HepG2 (cell line): ENCODE results near the gene ADPRH. TPM values are rescaled to one million over a fixed set of nuclear protein-coding genes. Genes with fewer than 3 reads are reported as not detected.

ENCODE experiments used
- ATAC-seq: fragments of 200-7000 bp; cut with Tn5 transposase; 3 replicates; pipeline ENCODE4 v1.9.1; 2020; ENCODE audit warnings: mild to moderate bottlenecking, moderate library complexity
- BruUV-seq: library from RNA; stranded (reverse); fragments of 400-500 nt; replicated peaks from 2 replicates; lab custom pipeline; 2021; lab: Mats Ljungman, UMichigan
- CTCF ChIA-PET: fragments of 300-600 bp; formaldehyde crosslinking; extraction: SDS; loops from one replicate; lab custom pipeline; 2021; ENCODE audit warnings: low total read pairs, inconsistent platforms, low intra/inter-chr PET ratio; lab: Yijun Ruan, JAX
- POLR2A ChIA-PET: fragments of 350-600 bp; sonication (Branson Sonifier 250); formaldehyde crosslinking; loops from one replicate; lab custom pipeline; 2020; ENCODE audit warnings: antibody characterized with exemption, inconsistent platforms; lab: Yijun Ruan, JAX
- DNase-seq: peaks from one replicate; pipeline ENCODE4 v3.0.0-alpha.2; 2015; ENCODE audit warnings: low spot score
- FAIRE-seq: peaks from 3 replicates; lab custom pipeline; 2011; peaks lifted over from hg19 to GRCh38; lab: Jason Lieb, UNC
- H2AFZ ChIP-seq: one replicate; pipeline ENCODE4 v1.6.1; 2011; ENCODE audit warnings: low read length, inconsistent platforms
- H3K27ac ChIP-seq: fragments of 300-600 bp; 3 replicates; pipeline ENCODE4 v1.8.0; 2011; ENCODE audit warnings: mixed run types, mild to moderate bottlenecking, mixed read lengths, low read length, inconsistent platforms; ENCODE audit not compliant: insufficient read depth; ENCODE audit errors: extremely low read length
- H3K27me3 ChIP-seq, 2 experiments: fragments of 200-600 bp in 1 of 2; 2 replicates in 1 of 2; 3 replicates in 1 of 2; pipeline versions ENCODE4 v1.6.0 to v1.8.0; 2011; ENCODE audit warnings: low read length in 2 of 2, mild to moderate bottlenecking in 2 of 2, moderate library complexity in 2 of 2, inconsistent platforms in 1 of 2; ENCODE audit not compliant: insufficient read depth in 2 of 2, control insufficient read depth in 1 of 2
- H3K36me3 ChIP-seq, 2 experiments: fragments of 200-600 bp in 1 of 2; replicated peaks in 1 of 2; 2 replicates in 1 of 2; 3 replicates in 1 of 2; pipeline versions ENCODE4 v1.5.1 to v1.8.0; 2011; ENCODE audit warnings: low read length in 2 of 2, inconsistent platforms in 1 of 2; ENCODE audit not compliant: insufficient read depth in 2 of 2, control insufficient read depth in 1 of 2
- H3K4me1 ChIP-seq: 2 replicates; pipeline ENCODE4 v1.5.1; 2012; ENCODE audit warnings: low read length, inconsistent platforms; ENCODE audit not compliant: insufficient read depth
- H3K4me2 ChIP-seq: 2 replicates; pipeline ENCODE4 v1.6.0; 2011; ENCODE audit warnings: low read depth, low read length, inconsistent platforms
- H3K4me3 ChIP-seq, 3 experiments: fragments of 200-600 bp in 1 of 3; sonication (generic), shearing (Covaris generic) in 1 of 3; replicated peaks in 1 of 3; 2 replicates each; pipeline ENCODE4 v1.5.1; 2011 to 2016; ENCODE audit warnings: low read length in 3 of 3, inconsistent platforms in 2 of 3, low read depth in 2 of 3, mild to moderate bottlenecking in 2 of 3, control low read depth in 1 of 3, mixed read lengths in 1 of 3; ENCODE audit not compliant: insufficient read depth in 1 of 3
- H3K79me2 ChIP-seq: one replicate; pipeline ENCODE4 v1.6.1; 2011; ENCODE audit warnings: low read length, inconsistent platforms; ENCODE audit not compliant: insufficient read depth
- H3K9ac ChIP-seq: 2 replicates; pipeline ENCODE4 v1.6.0; 2011; ENCODE audit warnings: mild to moderate bottlenecking, low read depth, low read length, inconsistent platforms; ENCODE audit not compliant: insufficient read depth
- H3K9me3 ChIP-seq: 2 replicates; pipeline ENCODE4 v1.5.1; 2012; ENCODE audit warnings: mild to moderate bottlenecking, low read length
- H4K20me1 ChIP-seq: 2 replicates; pipeline ENCODE4 v1.6.0; 2011; ENCODE audit warnings: inconsistent platforms, mild to moderate bottlenecking, low read length, moderate library complexity; ENCODE audit not compliant: insufficient read depth
- BRCA1 ChIP-seq: sonication (generic); formaldehyde crosslinking; IDR thresholded peaks from 2 replicates; pipeline ENCODE4 v1.4.0; 2020; ENCODE audit warnings: missing genetic modification reagents
- CCDC6 ChIP-seq: sonication (generic); formaldehyde crosslinking; IDR thresholded peaks from 2 replicates; pipeline ENCODE4 v1.8.1; 2022; ENCODE audit warnings: mild to moderate bottlenecking, missing genetic modification reagents, moderate library complexity
- EP300 ChIP-seq, 3 experiments: sonication (generic) in 1 of 3; formaldehyde crosslinking in 1 of 3; IDR thresholded peaks; 2 replicates each; pipeline versions ENCODE4 v1.5.1 to v1.6.1; 2011 to 2020; ENCODE audit warnings: low read depth in 2 of 3, low read length in 2 of 3, borderline replicate concordance in 1 of 3, improper control_type of control experiment in 1 of 3, mild to moderate bottlenecking in 1 of 3, missing genetic modification reagents in 1 of 3, moderate library complexity in 1 of 3
- HNRNPH1 ChIP-seq: fragments of 200-400 bp; formaldehyde crosslinking; optimal IDR thresholded peaks from 2 replicates; pipeline ENCODE3; 2017; ENCODE audit warnings: mild to moderate bottlenecking, low read depth, low read length
- MXD4 ChIP-seq: IDR thresholded peaks from 2 replicates; pipeline ENCODE4 v1.6.1; 2016; ENCODE audit warnings: mild to moderate bottlenecking, missing biosample characterization, missing genetic modification reagents
- SKI ChIP-seq: fragments of 450-650 bp; IDR thresholded peaks from one replicate; pipeline ENCODE4 v1.6.1; 2018; ENCODE audit warnings: mild to moderate bottlenecking; ENCODE audit not compliant: partially characterized antibody
- TCF12 ChIP-seq, 2 experiments: fragments of 450-650 bp in 1 of 2; sonication (generic) in 1 of 2; formaldehyde crosslinking in 1 of 2; IDR thresholded peaks; 2 replicates each; pipeline versions ENCODE4 v1.6.1 to v1.8.0; 2017 to 2022; ENCODE audit warnings: antibody characterized with exemption in 1 of 2, mild to moderate bottlenecking in 1 of 2, missing genetic modification reagents in 1 of 2, moderate library complexity in 1 of 2
- ZFYVE20 ChIP-seq: sonication (generic); formaldehyde crosslinking; IDR thresholded peaks from 2 replicates; pipeline ENCODE4 v1.8.0; 2023; ENCODE audit warnings: low read depth, mild to moderate bottlenecking, moderate library complexity, missing genetic modification reagents, borderline replicate concordance
- ZNF124 ChIP-seq: sonication (generic); formaldehyde crosslinking; IDR thresholded peaks from 2 replicates; pipeline ENCODE4 v1.4.0; 2020; ENCODE audit warnings: missing genetic modification reagents
- ZNF431 ChIP-seq: sonication (generic); formaldehyde crosslinking; IDR thresholded peaks from 2 replicates; pipeline ENCODE4 v1.9.0; 2022; ENCODE audit warnings: missing genetic modification reagents, low read depth, mild to moderate bottlenecking, borderline replicate concordance
- ZNF441 ChIP-seq: sonication (generic); formaldehyde crosslinking; IDR thresholded peaks from 2 replicates; pipeline ENCODE4 v1.7.0; 2021; ENCODE audit warnings: missing genetic modification reagents, borderline replicate concordance
- ZNF468 ChIP-seq: sonication (generic); formaldehyde crosslinking; IDR thresholded peaks from 2 replicates; pipeline ENCODE4 v1.8.0; 2022; ENCODE audit warnings: mild to moderate bottlenecking, moderate library complexity, missing genetic modification reagents
- ZNF547 ChIP-seq: sonication (generic); formaldehyde crosslinking; IDR thresholded peaks from 2 replicates; pipeline ENCODE4 v1.5.1; 2020; ENCODE audit warnings: mild to moderate bottlenecking, missing genetic modification reagents
- ZNF558 ChIP-seq: sonication (generic); formaldehyde crosslinking; IDR thresholded peaks from 2 replicates; pipeline ENCODE4 v1.9.0; 2022; ENCODE audit warnings: mild to moderate bottlenecking, missing genetic modification reagents, borderline replicate concordance
- ZNF879 ChIP-seq: sonication (generic); formaldehyde crosslinking; IDR thresholded peaks from 2 replicates; pipeline ENCODE4 v1.8.1; 2023; ENCODE audit warnings: missing genetic modification reagents
- WGBS: methylation state at CpG from one replicate; pipeline ENCODE4 v1.1.6; 2017; ENCODE audit warnings: low lambda C conversion rate; 5-methylcytosine and 5-hydroxymethylcytosine counted together
- in situ Hi-C: cut with HindIII; loops from 2 replicates; pipeline ENCODE4 v1.10.0; 2017; ENCODE audit warnings: low pct_unique_long_range_greater_than_20kb; ENCODE audit not compliant: extremely low pct_ligation_motif_present
- intact Hi-C: fragments of 100-400 bp; cut with micrococcal nuclease; formaldehyde crosslinking; loops from one replicate; pipeline ENCODE4 v1.10.0; 2022; ENCODE audit not compliant: unreplicated experiment
- polyA plus RNA-seq, 8 experiments: library from polyadenylated mRNA; depleted of rRNA in 3 of 8; stranded (reverse) in 7 of 8; unstranded in 1 of 8; fragments of >200 nt; fragmentation: Illumina TruSeq in 4 of 8; extraction: Trizol in 4 of 8; gene quantifications; 2 replicates each; pipeline versions ENCODE4 v1.2.1 to v1.2.3, GENCODE V29; 2011 to 2016; ENCODE audit warnings: low read depth in 4 of 8, missing spikeins in 1 of 8, mixed read lengths in 1 of 8; ENCODE audit not compliant: insufficient read depth in 1 of 8
- total RNA-seq, 5 experiments: library from RNA; depleted of rRNA; stranded (reverse); fragments of >200 nt; fragmentation: Illumina TruSeq; extraction: Trizol; gene quantifications; 2 replicates each; pipeline ENCODE4 v1.2.3, GENCODE V29; 2016; ENCODE audit warnings: low read depth in 1 of 5
- TF ChIP-seq, protein P1 (sequence below): sonication (generic); formaldehyde crosslinking; IDR thresholded peaks from 2 replicates; pipeline ENCODE4 v1.5.0; 2020; ENCODE audit warnings: missing genetic modification reagents

ADPRH gene
- total and polyA plus RNA-seq, 2 of the 13 experiments (the other 11 are each of a cell fraction or from before 2014, with no cell fraction given), result 0.01 to 0.15 TPM

DNA sequence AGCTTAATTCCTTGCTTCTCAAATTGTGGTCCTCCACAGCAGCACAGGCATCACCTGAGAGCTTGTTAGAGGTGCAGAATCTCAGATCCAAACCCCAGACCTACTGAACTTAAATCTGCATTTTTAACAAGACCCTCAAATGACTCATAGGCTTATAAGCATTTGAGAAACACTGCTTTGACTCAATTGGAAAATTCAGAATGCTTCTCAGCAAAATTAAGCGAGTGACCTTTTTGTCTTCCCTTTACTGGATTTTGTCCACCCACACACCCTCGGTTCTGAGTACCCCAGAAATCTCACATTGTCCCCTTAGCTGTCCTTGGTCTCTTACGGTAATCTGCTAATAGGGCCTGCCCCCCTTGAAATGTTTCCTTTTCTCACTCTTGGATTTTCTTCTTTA lies 37.7 kb upstream of the ADPRH start:
- in situ Hi-C loops (no loop called here), intact Hi-C loops (no loop called here)
- Histone ChIP-seq H3K9ac (no peak overlapping the region), H3K9me3 (no peaks in the 10 kb centered on the region), H3K27me3 (no peaks in the 10 kb centered on the region), H2AFZ (no peak overlapping the region), H3K4me2 (no peak overlapping the region), H3K27ac (no peak overlapping the region), H3K36me3 (no peaks in the 10 kb centered on the region), H3K4me3 (no peak overlapping the region), H3K79me2 (no peaks in the 10 kb centered on the region), H4K20me1 (no peaks in the 10 kb centered on the region), H3K4me1 (no peaks in the 10 kb centered on the region)
- no TSS peak for BruUV-seq
- no peak for ATAC-seq
- POLR2A ChIA-PET, result no interaction called here
- no peak for FAIRE-seq
- TF ChIP-seq CCDC6 (CRISPR knock-in tag), result no peak
- TF ChIP-seq MXD4 (CRISPR knock-in tag), result no peak
- TF ChIP-seq ZNF124 (CRISPR knock-in tag), result no peak
- TF ChIP-seq ZNF431 (CRISPR knock-in tag), result no peak
- TF ChIP-seq TCF12 (IDR thresholded peaks at IDR 0.05), result no peak
- no peak for TF ChIP-seq TCF12 (CRISPR knock-in tag; IDR thresholded peaks at IDR 0.05)
- TF ChIP-seq SKI, result no peak
- no peak for TF ChIP-seq BRCA1 (CRISPR knock-in tag)
- TF ChIP-seq HNRNPH1, result no peak
- TF ChIP-seq ZNF468 (CRISPR knock-in tag), result no peak
- TF ChIP-seq ZFYVE20 (CRISPR knock-in tag), result no peak
- no peak for TF ChIP-seq ZNF441 (CRISPR knock-in tag)
- no peak for TF ChIP-seq EP300 (IDR thresholded peaks at IDR 0.05; ENCODE audit: low read depth in 2 of 2, low read length in 2 of 2)
- TF ChIP-seq EP300 (CRISPR knock-in tag; IDR thresholded peaks at IDR 0.05; ENCODE audit: borderline replicate concordance), result no peak
- no peak for TF ChIP-seq ZNF558 (CRISPR knock-in tag)
- TF ChIP-seq, protein P1, sequence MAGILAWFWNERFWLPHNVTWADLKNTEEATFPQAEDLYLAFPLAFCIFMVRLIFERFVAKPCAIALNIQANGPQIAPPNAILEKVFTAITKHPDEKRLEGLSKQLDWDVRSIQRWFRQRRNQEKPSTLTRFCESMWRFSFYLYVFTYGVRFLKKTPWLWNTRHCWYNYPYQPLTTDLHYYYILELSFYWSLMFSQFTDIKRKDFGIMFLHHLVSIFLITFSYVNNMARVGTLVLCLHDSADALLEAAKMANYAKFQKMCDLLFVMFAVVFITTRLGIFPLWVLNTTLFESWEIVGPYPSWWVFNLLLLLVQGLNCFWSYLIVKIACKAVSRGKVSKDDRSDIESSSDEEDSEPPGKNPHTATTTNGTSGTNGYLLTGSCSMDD (CRISPR knock-in tag), result no peak
- TF ChIP-seq ZNF879 (CRISPR knock-in tag), result no peak
- TF ChIP-seq ZNF547 (CRISPR knock-in tag), result no peak
- DNase-seq, result no peak
- 33% methylated on average over 3 of the region's 3 CpGs for WGBS
- CTCF ChIA-PET, result no interaction called here
